CD4-positive, alpha-beta T cell treated with Interleukin-2 at 100 ng/mL for 4 hours (primary cell): ENCODE measurements around the gene GRAP2.

Experiments used
- DNase-seq: peaks from one replicate; pipeline ENCODE4 v3.0.0-alpha.2; 2020; ENCODE audit warnings: low spot score

Gene GRAP2

DNA sequence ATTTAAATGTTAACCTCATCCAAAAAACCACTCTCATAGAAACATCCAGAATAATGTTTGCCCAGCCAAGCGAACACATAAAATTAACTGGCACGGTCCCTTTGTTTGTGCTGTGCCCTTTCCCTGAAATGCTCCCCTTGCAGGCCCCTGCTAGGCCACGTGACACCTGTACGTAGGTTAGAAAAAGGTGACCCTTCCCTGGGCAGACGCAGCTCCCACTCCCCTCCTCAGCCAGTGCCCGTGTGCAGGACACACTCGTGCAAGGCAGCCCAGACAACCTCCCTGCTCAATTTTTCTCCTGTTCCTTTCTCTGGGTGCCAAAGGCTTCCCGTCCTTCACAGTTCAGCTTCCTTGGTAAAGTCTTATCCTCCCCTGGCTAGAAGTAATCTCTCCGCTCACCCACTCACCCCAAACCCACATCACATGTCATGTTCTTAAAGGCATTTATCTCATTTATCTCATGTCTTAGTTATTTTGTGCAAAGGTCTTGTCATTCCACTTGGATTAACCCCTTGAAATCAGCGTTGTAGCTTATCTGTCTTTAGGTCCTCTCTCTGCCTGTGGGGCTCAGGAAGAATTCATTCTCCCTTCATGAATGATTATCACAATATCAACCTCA is 114.6 kb downstream of the GRAP2 start:
- DNase-seq: no peak

DNA sequence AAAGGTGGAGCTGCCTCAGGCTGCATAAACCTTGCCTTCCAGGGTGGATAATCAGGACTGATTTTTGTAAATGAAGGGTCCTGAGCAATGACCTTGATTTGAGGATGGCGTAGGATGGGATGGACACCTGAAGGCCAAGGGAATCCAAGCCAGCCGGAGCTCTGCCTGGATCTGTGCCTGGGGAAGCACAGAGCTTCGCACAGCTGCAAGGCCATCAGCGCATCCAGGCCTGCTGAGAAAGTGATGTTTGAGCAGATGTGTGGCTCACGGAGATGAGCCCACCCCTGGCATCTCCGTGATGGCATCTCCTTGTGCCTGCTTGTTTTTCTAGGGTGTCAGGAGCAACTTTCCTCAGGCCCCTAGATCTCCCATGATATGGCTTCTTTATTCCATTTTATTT is 117.2 kb downstream of the GRAP2 start:
- no peak for DNase-seq

DNA sequence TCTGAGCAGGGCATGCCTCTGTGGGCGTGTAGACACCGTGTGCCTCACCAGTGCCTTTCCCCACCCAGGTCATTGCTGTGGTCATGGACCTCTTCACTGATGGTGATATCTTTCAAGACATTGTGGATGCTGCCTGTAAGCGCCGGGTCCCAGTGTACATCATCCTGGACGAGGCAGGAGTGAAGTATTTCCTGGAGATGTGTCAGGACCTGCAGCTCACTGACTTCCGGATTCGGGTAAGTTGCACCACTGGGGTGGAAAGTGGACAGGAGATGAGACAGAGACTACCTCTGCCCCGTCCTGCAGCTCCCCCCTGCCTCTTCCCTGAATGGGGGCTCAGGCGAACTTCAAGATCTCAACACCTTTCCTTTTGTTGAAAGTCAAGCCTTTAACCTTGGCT is 118.2 kb downstream of the GRAP2 start:
- DNase-seq: no peak

DNA sequence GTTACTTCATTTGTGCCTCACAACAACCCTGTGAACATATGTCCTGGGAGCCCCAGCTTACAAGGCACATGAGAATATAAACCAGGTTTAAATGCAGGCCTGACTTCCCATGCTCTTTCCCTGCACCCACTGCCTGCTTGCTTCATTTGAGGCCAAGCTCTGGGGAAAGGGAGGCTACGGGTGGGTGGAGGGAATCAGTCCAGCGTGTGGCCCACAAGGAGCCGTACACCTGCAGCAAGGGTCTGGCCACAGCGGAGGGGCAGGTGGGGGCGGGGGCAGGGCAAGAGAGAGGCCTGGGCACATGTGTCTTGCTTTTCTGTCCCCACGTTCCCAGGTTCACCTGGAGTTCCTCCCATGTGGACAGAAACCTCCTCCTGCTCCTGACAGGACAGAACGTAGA is 120.1 kb downstream of the GRAP2 start:
- DNase-seq: no peak

DNA sequence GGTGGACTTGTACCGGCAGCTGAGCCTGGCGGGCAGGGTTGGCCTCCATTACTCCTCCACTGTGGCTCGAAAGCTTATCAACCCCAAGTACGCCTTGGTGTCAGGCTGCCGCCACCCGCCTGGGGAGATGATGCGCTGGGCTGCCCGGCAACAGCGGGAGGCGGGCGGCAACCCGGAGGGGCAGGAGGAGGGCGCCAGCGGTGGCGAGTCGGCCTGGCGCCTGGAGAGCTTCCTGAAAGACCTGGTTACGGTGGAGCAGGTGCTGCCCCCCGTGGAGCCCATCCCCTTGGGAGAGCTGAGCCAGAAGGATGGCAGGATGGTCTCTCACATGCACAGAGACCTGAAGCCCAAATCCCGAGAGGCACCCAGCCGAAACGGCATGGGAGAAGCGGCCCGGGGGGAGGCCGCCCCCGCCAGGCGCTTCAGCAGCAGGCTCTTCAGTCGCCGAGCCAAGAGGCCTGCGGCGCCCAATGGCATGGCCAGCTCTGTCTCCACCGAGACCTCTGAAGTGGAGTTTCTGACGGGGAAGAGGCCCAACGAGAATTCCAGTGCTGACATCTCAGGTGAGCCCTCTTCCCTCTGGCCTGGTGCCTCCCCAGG is 120.6 kb downstream of the GRAP2 start:
- no peak for DNase-seq

DNA sequence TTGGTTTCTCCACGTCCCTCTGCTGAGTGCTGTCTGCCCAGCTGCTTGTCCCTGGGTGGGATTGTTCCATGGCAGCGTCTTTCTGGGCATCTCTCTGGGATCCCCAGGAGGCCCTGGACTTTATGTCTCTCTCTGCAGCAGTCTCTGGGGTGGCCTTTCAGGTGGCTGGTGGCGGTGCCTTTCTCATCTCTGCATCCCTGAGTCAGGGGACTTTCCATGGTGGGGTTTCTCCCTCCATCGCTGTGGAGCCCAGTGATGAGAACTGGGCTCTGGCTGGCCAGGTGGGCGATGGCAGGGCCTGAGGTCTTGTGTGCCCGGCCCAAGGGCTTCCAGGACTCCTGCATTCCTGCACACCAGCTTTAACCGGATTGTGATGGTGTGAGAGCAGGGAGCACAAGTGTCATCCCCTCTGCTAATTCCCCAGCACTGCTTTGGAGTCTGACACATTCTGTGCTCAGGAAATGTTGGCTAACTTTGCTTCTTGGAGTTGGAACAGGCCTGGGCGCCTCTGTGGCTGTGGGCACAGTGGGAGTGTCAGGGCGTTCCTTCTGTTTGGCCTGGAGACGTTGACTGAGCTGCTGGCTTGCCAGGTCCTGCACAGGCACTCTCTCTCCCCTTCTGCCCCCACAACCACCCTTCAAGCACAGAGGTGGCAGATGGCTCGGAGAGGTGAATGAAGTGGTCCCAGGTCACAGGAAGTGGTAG is 121.8 kb downstream of the GRAP2 start:
- DNase-seq: no peak
